Measurements from ENCODE around the gene CCDC146. TPM values are rescaled to one million over a fixed set of nuclear protein-coding genes. Genes with fewer than 3 reads are reported as not detected.
"Not testable (repeated sequence)": the region's sequence is repeated elsewhere in the genome, so short reads cannot be mapped to it uniquely, and the experiment has no call there.

Gene CCDC146
- polyA plus RNA-seq, 1 of the 3 experiments (the other 2 are of a cell fraction) = 2.7 TPM

DNA sequence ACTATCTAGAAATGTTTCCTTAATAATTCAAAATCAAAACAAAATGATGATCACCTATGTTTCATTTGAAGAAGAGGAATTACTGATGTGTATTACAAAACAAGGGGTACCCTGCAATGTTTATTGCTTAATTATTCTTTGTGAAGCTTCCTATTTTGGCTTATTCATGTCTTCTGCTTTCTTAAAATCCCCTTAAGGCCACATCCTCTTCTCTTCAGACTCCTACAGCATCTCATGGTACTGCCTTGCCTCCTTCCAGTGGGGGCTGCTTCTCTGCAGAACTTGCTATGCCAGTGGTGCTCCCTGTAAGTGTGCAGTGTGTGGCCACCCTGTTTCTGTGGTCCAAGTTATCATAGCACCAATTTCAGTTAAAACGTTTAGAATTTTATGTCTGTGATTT is 35.0 kb downstream of the CCDC146 start:
- no peak overlapping the region for H3K9ac ChIP-seq
- H3K4me2 ChIP-seq = no peak overlapping the region
- no peaks in the 10 kb centered on the region; the same call in 1 of the 2 replicates for H3K9me2 ChIP-seq
- ChIA-PET POLR2A (no interaction called here), CTCF (no interaction called here)
- no peaks in the 10 kb centered on the region for H3K36me3 ChIP-seq (replicated peaks in 1 of 2; ENCODE audit: control insufficient read depth in 1 of 2, insufficient read depth in 2 of 2, low read length in 1 of 2)
- no peak overlapping the region for H3K27ac ChIP-seq (ENCODE audit: low read depth in 2 of 2, low read length in 1 of 2)
- no peaks in the 10 kb centered on the region for H3K27me3 ChIP-seq (ENCODE audit: insufficient read depth)
- no peaks in the 10 kb centered on the region for H4K20me1 ChIP-seq (ENCODE audit: insufficient read depth)
- 10% methylated on average over 1 of the region's 1 CpG for WGBS (ENCODE audit: low lambda C conversion rate)
- no peak overlapping the region for H2AFZ ChIP-seq (ENCODE audit: low read depth)
- H3K79me2 ChIP-seq (ENCODE audit: insufficient read depth) = no peaks in the 10 kb centered on the region
- TF ChIP-seq NFIC (IDR thresholded peaks at IDR 0.05; ENCODE audit: borderline replicate concordance) (no peak), USF1 (IDR thresholded peaks at IDR 0.05; ENCODE audit: borderline replicate concordance, low read depth) (no peak), FOXJ3 (CRISPR knock-in tag; IDR thresholded peaks at IDR 0.05) (no peak), GATA2 (CRISPR knock-in tag; IDR thresholded peaks at IDR 0.05) (no peak), YY1 (IDR thresholded peaks at IDR 0.05; ENCODE audit: low read depth) (no peak), RCOR1 (IDR thresholded peaks at IDR 0.05; ENCODE audit: low read length) (no peak), JUND (IDR thresholded peaks at IDR 0.05) (no peak), CHD2 (IDR thresholded peaks at IDR 0.05; ENCODE audit: low read length, partially characterized antibody) (no peak), FOSL2 (IDR thresholded peaks at IDR 0.05; ENCODE audit: borderline replicate concordance, low read depth) (no peak), FOXM1 (IDR thresholded peaks at IDR 0.05; ENCODE audit: low read depth) (no peak), POLR2AphosphoS5 (IDR thresholded peaks at IDR 0.05; ENCODE audit: low read depth, low read length) (no peak)
- TF ChIP-seq, protein P1, sequence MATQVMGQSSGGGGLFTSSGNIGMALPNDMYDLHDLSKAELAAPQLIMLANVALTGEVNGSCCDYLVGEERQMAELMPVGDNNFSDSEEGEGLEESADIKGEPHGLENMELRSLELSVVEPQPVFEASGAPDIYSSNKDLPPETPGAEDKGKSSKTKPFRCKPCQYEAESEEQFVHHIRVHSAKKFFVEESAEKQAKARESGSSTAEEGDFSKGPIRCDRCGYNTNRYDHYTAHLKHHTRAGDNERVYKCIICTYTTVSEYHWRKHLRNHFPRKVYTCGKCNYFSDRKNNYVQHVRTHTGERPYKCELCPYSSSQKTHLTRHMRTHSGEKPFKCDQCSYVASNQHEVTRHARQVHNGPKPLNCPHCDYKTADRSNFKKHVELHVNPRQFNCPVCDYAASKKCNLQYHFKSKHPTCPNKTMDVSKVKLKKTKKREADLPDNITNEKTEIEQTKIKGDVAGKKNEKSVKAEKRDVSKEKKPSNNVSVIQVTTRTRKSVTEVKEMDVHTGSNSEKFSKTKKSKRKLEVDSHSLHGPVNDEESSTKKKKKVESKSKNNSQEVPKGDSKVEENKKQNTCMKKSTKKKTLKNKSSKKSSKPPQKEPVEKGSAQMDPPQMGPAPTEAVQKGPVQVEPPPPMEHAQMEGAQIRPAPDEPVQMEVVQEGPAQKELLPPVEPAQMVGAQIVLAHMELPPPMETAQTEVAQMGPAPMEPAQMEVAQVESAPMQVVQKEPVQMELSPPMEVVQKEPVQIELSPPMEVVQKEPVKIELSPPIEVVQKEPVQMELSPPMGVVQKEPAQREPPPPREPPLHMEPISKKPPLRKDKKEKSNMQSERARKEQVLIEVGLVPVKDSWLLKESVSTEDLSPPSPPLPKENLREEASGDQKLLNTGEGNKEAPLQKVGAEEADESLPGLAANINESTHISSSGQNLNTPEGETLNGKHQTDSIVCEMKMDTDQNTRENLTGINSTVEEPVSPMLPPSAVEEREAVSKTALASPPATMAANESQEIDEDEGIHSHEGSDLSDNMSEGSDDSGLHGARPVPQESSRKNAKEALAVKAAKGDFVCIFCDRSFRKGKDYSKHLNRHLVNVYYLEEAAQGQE (IDR thresholded peaks at IDR 0.05; ENCODE audit: low read depth, low read length) = no peak
- DNase-seq = no peak
- H3F3A ChIP-seq (replicated peaks; ENCODE audit: insufficient read depth) = no peaks in the 10 kb centered on the region
- H3K9me3 ChIP-seq = no peaks in the 10 kb centered on the region
- no peak overlapping the region for H3K4me3 ChIP-seq (ENCODE audit: low read depth in 2 of 2, low read length in 1 of 2)
- peaks cover 0 to 4% of the 10 kb centered on the region in 2 experiments; a peak in 1 of 4 replicates for H3K4me1 ChIP-seq (ENCODE audit: control insufficient read depth in 1 of 2, insufficient read depth in 2 of 2, low read depth in 1 of 2, low read length in 1 of 2)

DNA sequence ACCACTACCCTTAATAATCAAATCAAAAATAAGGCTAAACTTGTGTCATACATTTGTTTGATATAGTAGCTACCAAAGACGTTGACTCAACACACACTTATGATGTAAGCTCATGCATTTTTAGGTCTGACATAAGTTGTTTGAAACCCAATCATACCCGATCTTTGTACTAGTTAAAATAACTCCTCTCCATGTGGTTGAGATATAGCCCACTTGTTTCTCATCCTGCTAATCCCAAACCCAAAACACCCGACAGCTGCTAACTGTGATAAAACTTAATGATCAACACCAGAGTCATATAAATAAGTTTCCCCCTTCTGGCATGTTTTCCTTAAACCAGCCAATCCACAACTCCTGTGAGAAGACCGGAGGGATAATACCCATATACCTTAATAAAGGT is 48.7 kb downstream of the CCDC146 start:
- WGBS (ENCODE audit: low lambda C conversion rate) = 71% methylated on average over 4 of the region's 4 CpGs
- H3F3A ChIP-seq (replicated peaks; ENCODE audit: insufficient read depth); H2AFZ ChIP-seq (ENCODE audit: low read depth); H3K79me2 ChIP-seq (ENCODE audit: insufficient read depth); H3K9me3 ChIP-seq; DNase-seq; POLR2A ChIA-PET; CTCF ChIA-PET; H3K27ac ChIP-seq (ENCODE audit: low read depth in 2 of 2, low read length in 1 of 2); H3K4me2 ChIP-seq; H3K9ac ChIP-seq; H3K36me3 ChIP-seq (replicated peaks in 1 of 2; ENCODE audit: control insufficient read depth in 1 of 2, insufficient read depth in 2 of 2, low read length in 1 of 2); H3K9me2 ChIP-seq; H3K4me1 ChIP-seq (ENCODE audit: control insufficient read depth in 1 of 2, insufficient read depth in 2 of 2, low read depth in 1 of 2, low read length in 1 of 2); H3K27me3 ChIP-seq (ENCODE audit: insufficient read depth); H3K4me3 ChIP-seq (ENCODE audit: low read depth in 2 of 2, low read length in 1 of 2); H4K20me1 ChIP-seq (ENCODE audit: insufficient read depth): not testable (repeated sequence)

DNA sequence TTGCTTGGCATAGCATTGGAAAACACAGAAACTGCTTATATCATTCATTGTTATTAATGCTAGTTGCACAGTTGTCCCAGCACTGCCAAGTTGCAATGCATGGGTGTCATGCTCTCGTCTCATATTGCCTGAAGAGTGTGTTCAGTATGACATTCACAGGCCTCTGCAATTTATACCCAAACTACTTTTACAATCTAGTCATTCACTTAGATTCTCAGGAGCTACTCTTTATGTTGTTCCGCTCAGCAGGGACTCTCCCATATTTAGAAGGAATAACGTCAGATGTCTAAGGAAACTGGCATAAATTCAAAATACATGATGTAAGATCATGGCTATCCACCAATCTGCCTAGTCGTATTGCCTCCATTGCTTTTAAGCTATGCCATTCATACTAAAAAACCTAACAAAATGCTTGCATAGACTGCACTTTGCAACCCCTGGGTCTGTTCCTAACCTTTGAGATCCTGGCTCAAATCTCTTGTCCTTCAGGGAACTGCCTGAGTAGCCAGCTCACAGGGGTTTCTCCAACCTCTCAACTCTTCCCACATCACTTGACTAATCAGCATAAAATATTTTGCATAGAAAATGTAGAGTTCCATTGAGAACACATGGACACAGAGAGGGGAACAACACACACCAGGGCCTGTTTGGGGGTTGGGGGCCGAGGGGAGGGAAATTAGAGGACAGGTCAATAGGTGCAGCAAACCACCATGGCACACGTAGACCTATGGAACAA is 50.2 kb downstream of the CCDC146 start:
- CTCF ChIA-PET; H4K20me1 ChIP-seq (ENCODE audit: insufficient read depth): not testable (repeated sequence)

GRCh38 chr7:77174418-77174817 is 52.0 kb downstream of the CCDC146 start:
- 75% methylated on average over 3 of the region's 4 CpGs for WGBS (ENCODE audit: low lambda C conversion rate)
- CTCF ChIA-PET; H3F3A ChIP-seq (replicated peaks; ENCODE audit: insufficient read depth); H3K9me2 ChIP-seq; H3K9me3 ChIP-seq; H3K4me2 ChIP-seq; H2AFZ ChIP-seq (ENCODE audit: low read depth); H3K9ac ChIP-seq; H3K79me2 ChIP-seq (ENCODE audit: insufficient read depth); H3K4me1 ChIP-seq (ENCODE audit: control insufficient read depth in 1 of 2, insufficient read depth in 2 of 2, low read depth in 1 of 2, low read length in 1 of 2); H3K4me3 ChIP-seq (ENCODE audit: low read depth in 2 of 2, low read length in 1 of 2); H3K27me3 ChIP-seq (ENCODE audit: insufficient read depth); POLR2A ChIA-PET; H3K27ac ChIP-seq (ENCODE audit: low read depth in 2 of 2, low read length in 1 of 2); DNase-seq; H3K36me3 ChIP-seq (replicated peaks in 1 of 2; ENCODE audit: control insufficient read depth in 1 of 2, insufficient read depth in 2 of 2, low read length in 1 of 2); H4K20me1 ChIP-seq (ENCODE audit: insufficient read depth): not testable (repeated sequence)

More for the DNA sequence above, 50.2 kb downstream of the CCDC146 start:
- H3K4me1 ChIP-seq (ENCODE audit: control insufficient read depth in 1 of 2, insufficient read depth in 2 of 2, low read depth in 1 of 2, low read length in 1 of 2); H2AFZ ChIP-seq (ENCODE audit: low read depth); POLR2A ChIA-PET; H3K9me2 ChIP-seq; H3K36me3 ChIP-seq (replicated peaks in 1 of 2; ENCODE audit: control insufficient read depth in 1 of 2, insufficient read depth in 2 of 2, low read length in 1 of 2); H3K9ac ChIP-seq; H3K27ac ChIP-seq (ENCODE audit: low read depth in 2 of 2, low read length in 1 of 2); H3F3A ChIP-seq (replicated peaks; ENCODE audit: insufficient read depth); H3K4me2 ChIP-seq; DNase-seq; H3K79me2 ChIP-seq (ENCODE audit: insufficient read depth); H3K9me3 ChIP-seq; H3K4me3 ChIP-seq (ENCODE audit: low read depth in 2 of 2, low read length in 1 of 2); H3K27me3 ChIP-seq (ENCODE audit: insufficient read depth): not testable (repeated sequence)
- WGBS (ENCODE audit: low lambda C conversion rate) = 79% methylated on average over 6 of the region's 6 CpGs
